Endothelial cell (in vitro differentiated cells): ENCODE data around the gene LRP2. TPM values are rescaled to one million over a fixed set of nuclear protein-coding genes. Genes with fewer than 3 reads are reported as not detected.
"Not testable (repeated sequence)": the region's sequence is repeated elsewhere in the genome, so short reads cannot be mapped to it uniquely, and the experiment has no call there.

Source experiments
- DNase-seq: peaks from one replicate; pipeline ENCODE4 v3.0.0; 2021; ENCODE audit warnings: low spot score
- H3K27ac Mint-ChIP-seq: one replicate; pipeline ENCODE4 v1.8.0; 2021; ENCODE audit warnings: mixed read lengths, inconsistent platforms; ENCODE audit not compliant: unreplicated experiment
- H3K27me3 Mint-ChIP-seq: one replicate; pipeline ENCODE4 v1.8.0; 2021; ENCODE audit warnings: mild to moderate bottlenecking, moderate library complexity, mixed read lengths, inconsistent platforms; ENCODE audit not compliant: unreplicated experiment
- H3K36me3 Mint-ChIP-seq: one replicate; pipeline ENCODE4 v1.8.0; 2021; ENCODE audit warnings: mild to moderate bottlenecking, low read depth, mixed read lengths, inconsistent platforms; ENCODE audit not compliant: unreplicated experiment
- H3K4me1 Mint-ChIP-seq: one replicate; pipeline ENCODE4 v1.8.0; 2021; ENCODE audit warnings: mild to moderate bottlenecking, mixed read lengths, inconsistent platforms; ENCODE audit not compliant: unreplicated experiment
- H3K4me3 Mint-ChIP-seq: one replicate; pipeline ENCODE4 v1.8.0; 2021; ENCODE audit warnings: mild to moderate bottlenecking, mixed read lengths, inconsistent platforms; ENCODE audit not compliant: unreplicated experiment
- H3K9me3 Mint-ChIP-seq: one replicate; pipeline ENCODE4 v1.8.0; 2021; ENCODE audit warnings: mixed read lengths, inconsistent platforms; ENCODE audit not compliant: unreplicated experiment
- total RNA-seq: library from RNA; stranded (reverse); fragmentation: NEBNext Ultra II Directional; extraction: Animal tissue kit (Norgen Biotek cat#: 25700); gene quantifications from one replicate; pipeline ENCODE4 v1.2.1, GENCODE V29; 2021; ENCODE audit not compliant: unreplicated experiment
- TF ChIP-seq, protein P1 (sequence below): fragments of 200-600 bp; sonication (generic); IDR thresholded peaks from one replicate; pipeline ENCODE4 v1.5.0; 2021; ENCODE audit warnings: antibody characterized with exemption; ENCODE audit not compliant: unreplicated experiment

Gene LRP2
- total RNA-seq, 1 donor from 2014 or later = 0.23 TPM

DNA sequence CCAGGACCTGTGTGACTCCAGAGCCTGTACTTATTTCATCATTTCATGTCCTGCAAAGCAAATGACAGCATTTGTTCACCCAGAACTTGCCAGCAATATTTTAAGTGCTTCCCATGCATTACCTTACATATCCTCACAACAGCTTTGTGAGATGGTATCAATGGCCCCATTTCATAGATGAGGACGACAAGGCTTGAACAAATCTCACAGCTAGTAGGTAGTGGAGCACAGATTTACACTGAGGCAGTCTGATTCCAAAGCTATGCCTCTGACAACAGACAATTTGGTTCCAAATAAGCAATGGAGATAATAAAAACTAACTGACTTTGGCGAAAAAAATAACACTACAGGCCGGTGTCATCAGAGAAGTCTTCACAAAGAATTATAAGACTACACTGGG, 33.5 kb downstream of the LRP2 start:
- Mint-ChIP-seq H3K9me3 (no peaks in the 10 kb centered on the region), H3K4me3 (no peak overlapping the region), H3K4me1 (no peaks in the 10 kb centered on the region), H3K27ac (no peak overlapping the region), H3K27me3 (no peaks in the 10 kb centered on the region), H3K36me3 (no peaks in the 10 kb centered on the region)
- TF ChIP-seq, protein P1, sequence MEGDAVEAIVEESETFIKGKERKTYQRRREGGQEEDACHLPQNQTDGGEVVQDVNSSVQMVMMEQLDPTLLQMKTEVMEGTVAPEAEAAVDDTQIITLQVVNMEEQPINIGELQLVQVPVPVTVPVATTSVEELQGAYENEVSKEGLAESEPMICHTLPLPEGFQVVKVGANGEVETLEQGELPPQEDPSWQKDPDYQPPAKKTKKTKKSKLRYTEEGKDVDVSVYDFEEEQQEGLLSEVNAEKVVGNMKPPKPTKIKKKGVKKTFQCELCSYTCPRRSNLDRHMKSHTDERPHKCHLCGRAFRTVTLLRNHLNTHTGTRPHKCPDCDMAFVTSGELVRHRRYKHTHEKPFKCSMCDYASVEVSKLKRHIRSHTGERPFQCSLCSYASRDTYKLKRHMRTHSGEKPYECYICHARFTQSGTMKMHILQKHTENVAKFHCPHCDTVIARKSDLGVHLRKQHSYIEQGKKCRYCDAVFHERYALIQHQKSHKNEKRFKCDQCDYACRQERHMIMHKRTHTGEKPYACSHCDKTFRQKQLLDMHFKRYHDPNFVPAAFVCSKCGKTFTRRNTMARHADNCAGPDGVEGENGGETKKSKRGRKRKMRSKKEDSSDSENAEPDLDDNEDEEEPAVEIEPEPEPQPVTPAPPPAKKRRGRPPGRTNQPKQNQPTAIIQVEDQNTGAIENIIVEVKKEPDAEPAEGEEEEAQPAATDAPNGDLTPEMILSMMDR = no peak
- no peak for DNase-seq

DNA sequence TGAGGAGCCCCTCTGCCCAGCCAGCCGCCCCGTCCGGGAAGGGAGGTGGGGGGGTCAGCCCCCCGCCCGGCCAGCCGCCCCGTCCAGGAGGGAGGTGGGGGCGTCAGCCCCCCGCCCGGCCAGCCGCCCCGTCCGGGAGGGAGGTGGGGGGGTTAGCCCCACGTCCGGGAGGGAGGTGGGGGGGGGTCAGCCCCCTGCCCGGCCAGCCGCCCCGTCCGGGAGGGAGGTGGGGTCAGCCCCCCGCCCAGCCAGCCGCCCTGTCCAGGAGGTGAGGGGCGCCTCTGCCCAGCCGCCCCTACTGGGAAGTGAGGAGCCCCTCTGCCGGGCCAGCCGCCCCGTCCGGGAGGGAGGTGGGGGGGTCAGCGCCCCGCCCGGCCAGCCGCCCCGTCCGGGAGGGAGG, 34.5 kb downstream of the LRP2 start:
- not testable (repeated sequence) for H3K4me1 Mint-ChIP-seq, H3K36me3 Mint-ChIP-seq, H3K9me3 Mint-ChIP-seq, H3K27ac Mint-ChIP-seq, H3K4me3 Mint-ChIP-seq, H3K27me3 Mint-ChIP-seq, DNase-seq

DNA sequence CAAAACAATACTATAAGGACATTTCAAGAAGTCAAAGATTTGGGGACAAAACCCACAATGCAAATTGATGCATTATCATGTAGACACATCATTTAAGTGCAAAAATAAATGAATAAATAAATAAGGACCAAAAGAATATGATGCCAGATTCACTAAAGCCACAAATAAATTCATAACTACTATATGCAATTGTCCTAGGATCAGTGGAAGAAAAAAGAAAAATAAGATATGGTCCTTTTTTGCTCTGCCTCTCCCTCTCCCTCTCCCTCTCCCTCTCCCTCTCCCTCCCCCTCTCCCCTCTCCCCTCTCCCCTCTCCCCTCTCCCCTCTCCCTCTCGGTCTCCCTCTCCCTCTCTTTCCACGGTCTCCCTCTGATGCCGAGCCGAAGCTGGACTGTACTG, 36.4 kb downstream of the LRP2 start:
- not testable (repeated sequence) for H3K4me1 Mint-ChIP-seq, DNase-seq, H3K36me3 Mint-ChIP-seq, H3K9me3 Mint-ChIP-seq, H3K4me3 Mint-ChIP-seq, H3K27ac Mint-ChIP-seq, H3K27me3 Mint-ChIP-seq

DNA sequence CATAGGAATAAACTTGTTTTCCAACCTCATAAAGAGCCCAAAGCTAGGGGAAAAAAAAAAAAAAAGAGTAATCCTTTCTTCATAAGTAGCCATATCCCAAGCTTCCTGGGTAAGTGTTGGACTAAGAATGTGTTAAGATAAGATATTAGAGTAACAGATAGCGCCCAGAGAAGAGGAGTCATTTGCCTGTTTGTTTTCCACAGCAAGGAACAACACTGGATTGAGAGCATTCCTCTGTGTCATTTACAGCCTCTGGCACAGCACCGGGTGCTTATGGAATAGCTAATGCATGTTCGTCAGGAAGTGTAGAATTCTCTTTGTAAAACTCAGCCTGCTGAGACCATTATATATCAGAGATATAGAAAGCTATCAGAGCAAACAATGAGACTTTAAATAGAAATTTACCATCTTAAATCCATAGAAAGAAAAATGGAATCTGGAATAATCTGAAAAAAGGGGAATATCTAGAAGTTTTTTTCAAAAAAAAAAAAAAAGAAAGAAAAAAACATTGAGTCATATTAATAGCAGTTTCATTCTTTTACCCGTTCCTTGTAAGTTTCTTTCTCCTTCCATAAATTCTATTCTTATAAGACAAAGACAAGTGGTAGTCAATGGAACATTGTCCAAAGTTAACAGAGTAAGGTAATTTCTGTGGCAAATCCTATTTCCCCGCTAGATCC, 37.6 kb downstream of the LRP2 start:
- H3K27me3 Mint-ChIP-seq = no peaks in the 10 kb centered on the region
- no peaks in the 10 kb centered on the region for H3K4me1 Mint-ChIP-seq
- no peak for DNase-seq
- H3K27ac Mint-ChIP-seq = no peak overlapping the region
- TF ChIP-seq, protein P1 = no peak
- no peaks in the 10 kb centered on the region for H3K9me3 Mint-ChIP-seq
- H3K4me3 Mint-ChIP-seq = no peak overlapping the region
- no peaks in the 10 kb centered on the region for H3K36me3 Mint-ChIP-seq

DNA sequence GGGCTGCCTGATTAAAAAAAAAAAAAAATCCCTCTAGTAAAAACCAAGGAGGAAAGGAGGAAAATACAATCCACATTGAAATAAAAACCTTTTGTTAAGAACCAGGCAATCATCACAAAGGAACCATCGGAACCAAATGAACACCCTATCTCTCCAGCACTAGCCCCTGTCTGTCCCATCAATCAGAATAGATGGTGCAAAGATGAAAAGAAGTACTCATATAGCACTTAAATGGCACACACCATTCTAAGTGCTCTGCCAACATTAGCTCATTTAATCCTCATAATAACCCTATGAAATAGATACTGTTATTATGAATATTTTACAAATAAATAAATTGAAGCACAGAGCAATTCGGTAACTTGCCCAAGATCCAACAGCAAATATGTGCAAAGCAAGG, 38.5 kb downstream of the LRP2 start:
- H3K9me3 Mint-ChIP-seq = no peaks in the 10 kb centered on the region
- H3K27ac Mint-ChIP-seq = no peak overlapping the region
- H3K4me3 Mint-ChIP-seq = no peak overlapping the region
- H3K27me3 Mint-ChIP-seq = no peaks in the 10 kb centered on the region
- TF ChIP-seq, protein P1 = no peak
- H3K4me1 Mint-ChIP-seq = no peaks in the 10 kb centered on the region
- DNase-seq = no peak
- no peaks in the 10 kb centered on the region for H3K36me3 Mint-ChIP-seq

DNA sequence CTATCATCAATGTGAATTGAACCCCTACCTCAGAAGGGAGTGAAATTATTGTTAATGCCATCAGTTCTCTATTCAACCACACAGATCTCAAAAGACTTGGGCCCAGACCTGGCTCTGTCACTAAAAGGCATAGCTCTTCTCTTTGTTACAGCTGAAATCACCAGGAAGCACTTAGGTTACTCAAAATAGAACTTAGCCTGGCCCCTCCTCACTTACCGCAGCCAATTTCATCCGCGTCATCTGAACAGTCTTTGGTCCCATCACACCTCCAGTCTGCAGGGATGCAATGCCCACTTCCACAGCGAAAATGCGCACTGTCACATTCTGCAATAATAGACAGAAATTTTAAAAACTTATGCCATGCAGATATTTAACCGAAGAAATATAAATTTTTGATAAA, 41.8 kb downstream of the LRP2 start:
- Mint-ChIP-seq H3K27ac (no peak overlapping the region), H3K27me3 (no peaks in the 10 kb centered on the region), H3K36me3 (no peaks in the 10 kb centered on the region), H3K4me3 (no peak overlapping the region), H3K4me1 (no peaks in the 10 kb centered on the region), H3K9me3 (no peaks in the 10 kb centered on the region)
- no peak for DNase-seq
- TF ChIP-seq, protein P1 = no peak
